Colon (tissue), 2 donors: ENCODE results near the gene SCML2.
"Not testable (repeated sequence)": the region's sequence is repeated elsewhere in the genome, so short reads cannot be mapped to it uniquely, and the experiment has no call there.

Source experiments
- FAIRE-seq: peaks from 2 replicates; lab custom pipeline; 2012; peaks lifted over from hg19 to GRCh38; lab: Jason Lieb, UNC
- donor health status: control.
- donor health status: control.

The SCML2 gene

GRCh38 chrX:18271309-18271708, 83.2 kb downstream of the SCML2 start:
- no peak for FAIRE-seq

- no peak for FAIRE-seq
These were observed 99.4 kb downstream of the SCML2 start for GRCh38 chrX:18255059-18255458.

DNA sequence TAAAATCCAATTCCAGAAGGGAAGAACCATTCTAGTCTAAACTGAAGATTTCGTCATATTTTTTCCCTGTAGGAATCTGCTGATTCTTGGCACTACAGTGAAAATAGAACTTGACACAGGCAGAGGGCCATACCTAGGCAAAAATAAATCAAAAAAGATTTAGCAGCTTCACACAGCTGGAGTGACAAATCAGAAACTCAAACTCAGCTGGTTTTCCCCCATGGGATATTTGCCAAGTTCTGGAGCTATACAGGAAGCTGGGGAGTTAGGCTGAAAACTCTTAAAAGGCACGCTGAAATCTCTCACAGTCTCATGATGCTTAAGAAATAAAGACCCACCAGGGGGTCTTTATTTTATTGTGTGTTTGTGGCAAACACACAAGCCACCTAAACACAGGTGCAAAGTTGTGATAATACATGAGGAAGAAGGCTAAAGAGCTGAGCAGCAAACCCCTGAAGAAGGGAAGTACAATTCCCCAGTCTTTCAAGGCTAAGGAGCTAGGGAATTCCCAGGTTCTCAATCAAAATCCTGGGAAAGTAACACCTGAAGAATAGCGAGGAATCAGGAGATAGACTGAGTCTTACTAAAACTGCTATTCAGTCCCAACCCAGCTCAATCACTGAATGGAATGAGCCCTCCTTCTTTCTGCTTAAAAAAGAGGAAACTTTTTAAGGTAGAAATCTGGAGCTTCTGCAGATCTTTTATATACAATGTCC, 101.7 kb downstream of the SCML2 start:
- no peak for FAIRE-seq

GRCh38 chrX:18229646-18230045, 124.8 kb downstream of the SCML2 start:
- FAIRE-seq: not testable (repeated sequence)

DNA sequence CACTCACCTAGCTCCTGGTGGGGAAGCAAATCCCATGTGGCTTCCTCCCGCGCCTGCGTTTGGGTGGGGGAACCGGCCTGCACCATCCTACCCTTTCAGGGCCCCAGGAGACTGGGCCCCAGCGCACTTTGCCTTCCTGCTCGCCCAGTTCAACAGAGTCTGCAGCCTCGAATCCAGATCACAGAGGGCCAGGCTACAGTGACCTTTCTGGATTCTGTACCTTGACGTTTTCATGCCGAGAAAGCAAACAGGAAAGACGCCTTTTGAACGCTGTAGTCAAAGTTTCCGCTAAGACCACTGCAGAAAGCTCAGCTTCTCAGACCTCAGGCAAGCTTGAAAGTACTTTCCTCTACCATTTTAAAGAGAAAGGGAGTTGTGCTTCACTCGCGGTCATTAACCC, 126.4 kb downstream of the SCML2 start:
- FAIRE-seq: no peak

GRCh38 chrX:18227458-18227857, 127.0 kb downstream of the SCML2 start:
- no peak for FAIRE-seq

GRCh38 chrX:18220786-18221185, 133.7 kb downstream of the SCML2 start, which contains the start of gene BEND2:
BEND2 (minus strand) TSS chrX:18220886; CDS start chrX:18220750, 136 bp downstream.
- FAIRE-seq: no peak

DNA sequence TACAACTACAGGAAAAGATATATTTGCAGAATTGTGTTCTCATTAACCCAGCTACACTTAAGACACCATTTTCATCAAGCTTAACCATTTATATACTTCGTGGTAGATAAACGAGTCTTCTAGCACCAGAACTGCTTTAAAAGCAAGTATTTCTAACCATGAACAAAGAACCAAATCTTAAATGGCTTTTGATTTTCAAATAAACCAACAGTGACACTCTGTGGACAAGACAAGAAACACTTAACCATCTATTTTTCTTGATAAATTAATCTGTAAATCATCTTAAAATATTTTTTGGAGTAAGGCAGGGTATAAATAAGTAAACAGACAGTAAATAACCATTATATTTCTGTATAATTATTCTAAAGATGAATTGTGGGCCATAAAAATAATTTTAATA, 144.0 kb downstream of the SCML2 start:
- FAIRE-seq: no peak

- no peak for FAIRE-seq
These were observed 147.8 kb downstream of the SCML2 start for GRCh38 chrX:18206657-18207056.

GRCh38 chrX:18203631-18204030, 150.9 kb downstream of the SCML2 start:
- FAIRE-seq: no peak

DNA sequence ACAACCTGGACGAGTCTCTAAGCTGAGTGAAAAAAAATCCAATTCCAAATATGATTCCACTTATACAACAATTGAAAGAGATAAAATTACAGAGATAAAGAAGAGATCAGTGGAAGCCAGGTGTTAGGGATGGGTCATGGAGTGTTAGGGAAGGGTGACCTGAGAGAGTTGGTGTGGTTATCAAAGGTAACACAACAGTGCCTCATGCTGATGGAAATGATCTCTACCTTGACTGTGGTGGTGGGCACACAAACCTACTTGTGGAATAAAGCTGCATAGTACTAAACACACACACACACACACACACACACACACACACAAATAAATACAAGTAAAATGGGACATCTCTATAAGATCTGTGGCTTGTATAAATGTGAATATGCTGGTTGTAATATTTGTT, 159.8 kb downstream of the SCML2 start:
- no peak for FAIRE-seq
